Tibial artery (tissue), 4 donors: ENCODE data around the gene SNX5.

ENCODE experiments used
- DNase-seq, 2 donors: peaks; one replicate each; pipeline ENCODE4 v3.0.0-alpha.2; 2019
- H3K27ac ChIP-seq, 2 donors: fragments of 200-600 bp; sonication (generic) in 1 of 2; 1 replicate in 1 of 2; 2 replicates in 1 of 2; pipeline ENCODE4 v1.5.1; 2018 to 2019; ENCODE audit warnings: mild to moderate bottlenecking in 1 of 2
- H3K27me3 ChIP-seq, 2 donors: fragments of 200-600 bp; sonication (generic) in 1 of 2; one replicate each; pipeline versions ENCODE4 v1.5.1 to v1.6.0; 2016 to 2019
- H3K36me3 ChIP-seq, 3 donors: fragments of 200-600 bp; sonication (generic) in 2 of 3; one replicate each; pipeline ENCODE4 v1.5.1; 2016 to 2019; ENCODE audit warnings: mild to moderate bottlenecking in 2 of 3
- H3K4me1 ChIP-seq, 4 donors: fragments of 200-600 bp; sonication (generic) in 2 of 4; 1 replicate in 3 of 4; 2 replicates in 1 of 4; pipeline ENCODE4 v1.5.1; 2016 to 2019
- H3K4me3 ChIP-seq, 2 donors: fragments of 200-600 bp; sonication (generic) in 1 of 2; 1 replicate in 1 of 2; 2 replicates in 1 of 2; pipeline ENCODE4 v1.5.1; 2018 to 2019; ENCODE audit warnings: mild to moderate bottlenecking in 2 of 2
- H3K9me3 ChIP-seq, 3 donors: fragments of 200-600 bp; sonication (generic) in 1 of 3; one replicate each; pipeline ENCODE4 v1.5.1; 2016 to 2019
- CTCF ChIP-seq, 2 experiments: fragments of 200-600 bp in 1 of 2; fragments of 450-650 bp in 1 of 2; IDR thresholded peaks; one replicate each; pipeline ENCODE4 v1.5.1; 2017 to 2019; ENCODE audit warnings: antibody characterized with exemption in 2 of 2, mild to moderate bottlenecking in 1 of 2, moderate library complexity in 1 of 2
- intact Hi-C: fragments of 100-400 bp; cut with DNase I; formaldehyde crosslinking; loops from one replicate; pipeline ENCODE4 v1.15.0; 2023; ENCODE audit warnings: low total_unique reads

SNX5 gene

DNA sequence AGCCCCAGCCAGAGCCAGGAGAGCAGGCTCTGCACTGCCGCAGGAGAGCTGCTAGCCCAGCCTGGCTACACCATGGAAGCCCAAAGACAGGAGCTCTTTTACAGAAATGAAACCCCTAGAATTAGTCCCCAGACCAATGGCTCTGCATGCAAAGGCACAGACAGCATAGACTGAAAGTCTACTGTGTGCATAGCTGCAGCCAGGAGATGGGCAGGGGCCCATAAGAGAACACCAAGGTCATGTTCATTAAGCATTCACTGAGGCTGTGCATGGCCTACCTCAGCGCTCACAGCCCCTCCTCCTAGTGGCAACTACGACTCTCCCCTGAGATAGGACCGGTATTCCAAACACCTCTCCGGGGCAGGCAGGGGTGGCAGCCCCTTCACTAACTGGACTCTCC, 34.9 kb downstream of the SNX5 start:
- intact Hi-C loops = loop anchor here (10.0 kb wide), 1 partner anchor 429 kb away; no protein-coding TSS in a partner anchor

GRCh38 chr20:17933121-17933520, 35.5 kb downstream of the SNX5 start:
- Histone ChIP-seq H3K4me3 (no peak overlapping the region), H3K27ac (no peak overlapping the region), H3K27me3 (no peaks in the 10 kb centered on the region), H3K4me1 (peaks cover 0 to 35% (median 34%) of the 10 kb centered on the region in 4 donors), H3K36me3 (no peaks in the 10 kb centered on the region), H3K9me3 (no peaks in the 10 kb centered on the region)
- TF ChIP-seq CTCF (IDR thresholded peaks at IDR 0.05) = no peak
- DNase-seq = no peak
- intact Hi-C loops = loop anchor here (10.0 kb wide), 1 partner anchor 428 kb away; no protein-coding TSS in a partner anchor

More for the DNA sequence above, 34.9 kb downstream of the SNX5 start:
- Histone ChIP-seq H3K4me1 (peaks cover 0 to 33% (median 31%) of the 10 kb centered on the region in 4 donors), H3K36me3 (no peaks in the 10 kb centered on the region), H3K4me3 (no peak overlapping the region), H3K27me3 (no peaks in the 10 kb centered on the region), H3K27ac (no peak overlapping the region), H3K9me3 (no peaks in the 10 kb centered on the region)
- no peak for TF ChIP-seq CTCF (IDR thresholded peaks at IDR 0.05)
- DNase-seq = no peak

DNA sequence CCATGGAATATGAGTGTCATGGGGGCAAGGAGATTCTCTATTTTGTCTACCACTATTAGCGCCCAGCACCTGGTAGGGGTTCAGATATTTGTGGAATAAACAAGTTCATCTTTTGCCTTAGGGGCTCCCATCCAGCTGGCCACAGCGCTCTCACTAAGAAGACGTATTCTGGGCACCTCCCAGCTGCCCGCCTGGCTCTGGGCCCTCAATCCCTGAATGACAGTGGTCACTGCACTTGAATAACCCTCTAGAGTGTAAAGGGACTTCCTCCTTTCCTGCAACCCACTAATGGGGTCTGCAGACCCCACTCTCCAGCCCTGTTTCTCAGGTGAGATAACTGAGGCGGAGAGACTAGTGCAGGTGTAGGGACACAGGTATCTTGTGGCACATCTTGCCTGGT, 36.2 kb downstream of the SNX5 start:
- no peak for DNase-seq
- no peak for TF ChIP-seq CTCF (IDR thresholded peaks at IDR 0.05)
- no peaks in the 10 kb centered on the region for H3K27me3 ChIP-seq
- intact Hi-C loops = loop anchor here (10.0 kb wide), 1 partner anchor 428 kb away; no protein-coding TSS in a partner anchor
- H3K36me3 ChIP-seq = no peaks in the 10 kb centered on the region
- no peak overlapping the region for H3K27ac ChIP-seq
- no peaks in the 10 kb centered on the region for H3K9me3 ChIP-seq
- H3K4me1 ChIP-seq = peaks cover 0 to 33% (median 30%) of the 10 kb centered on the region in 4 donors
- no peak overlapping the region for H3K4me3 ChIP-seq

DNA sequence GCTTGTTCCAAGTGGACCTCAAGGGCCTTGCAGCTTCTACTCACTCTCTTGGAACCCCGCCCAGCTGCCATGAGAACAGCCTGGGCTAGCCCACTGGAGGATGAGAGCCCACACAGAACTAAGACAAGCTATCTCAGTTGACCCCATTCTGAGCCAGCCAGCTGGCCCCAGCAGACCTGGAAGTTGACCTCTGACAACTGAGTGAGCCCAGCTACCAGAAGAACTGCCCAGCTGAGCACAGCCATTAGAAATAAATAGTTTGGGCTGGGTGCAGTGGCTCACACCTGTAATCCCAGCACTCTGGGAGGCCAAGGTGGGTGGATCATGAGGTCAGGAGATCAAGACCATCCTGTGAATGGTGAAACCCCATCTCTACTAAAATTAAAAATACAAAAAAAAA, 37.1 kb downstream of the SNX5 start:
- no peak for DNase-seq
- H3K27ac ChIP-seq = no peak overlapping the region
- H3K36me3 ChIP-seq = no peaks in the 10 kb centered on the region
- H3K4me3 ChIP-seq = no peak overlapping the region
- no peaks in the 10 kb centered on the region for H3K27me3 ChIP-seq
- TF ChIP-seq CTCF (IDR thresholded peaks at IDR 0.05) = no peak
- intact Hi-C loops = loop anchor here (10.0 kb wide), 1 partner anchor 427 kb away; no protein-coding TSS in a partner anchor
- H3K4me1 ChIP-seq = peaks cover 0 to 24% (median 21%) of the 10 kb centered on the region in 4 donors
- H3K9me3 ChIP-seq = no peaks in the 10 kb centered on the region

DNA sequence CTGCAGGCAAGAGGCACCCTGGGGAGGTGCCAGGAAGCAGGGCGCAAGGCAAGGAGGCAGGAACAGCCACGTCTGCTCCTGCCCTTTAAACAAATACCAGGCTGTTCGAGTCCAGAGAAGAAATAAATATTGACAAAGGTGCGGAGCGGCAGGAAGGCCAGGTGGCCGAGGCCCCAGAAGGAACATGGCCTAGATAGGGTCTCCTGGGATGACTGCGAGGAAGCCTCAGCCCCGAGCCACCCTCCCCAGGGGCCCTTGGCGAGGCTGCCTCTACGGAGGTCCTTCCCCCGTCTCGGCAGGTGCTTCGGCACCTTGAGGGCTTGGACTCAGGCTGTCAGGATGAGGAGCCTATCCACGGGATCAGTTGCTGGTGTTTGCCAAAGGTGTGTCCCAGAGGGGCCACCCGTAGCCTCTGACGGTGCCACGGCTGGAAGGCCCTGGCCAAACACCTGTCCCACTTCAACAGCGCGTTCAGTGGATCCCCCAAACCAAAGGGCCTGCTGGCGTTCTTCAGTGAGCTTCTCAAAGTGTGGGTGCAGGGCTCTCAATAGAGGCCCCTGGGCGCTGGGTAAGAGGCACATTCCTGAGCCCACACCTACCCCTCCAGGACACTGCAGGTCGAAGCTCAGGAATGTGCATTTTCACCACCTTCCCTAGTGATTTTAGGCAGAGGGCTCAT, 39.8 kb downstream of the SNX5 start:
- peaks cover 0 to 20% (median 16%) of the 10 kb centered on the region in 4 donors for H3K4me1 ChIP-seq
- DNase-seq = no peak
- peak overlapping the region; percentile 47 to 55 for H3K27ac ChIP-seq
- H3K9me3 ChIP-seq = no peaks in the 10 kb centered on the region
- no peak overlapping the region for H3K4me3 ChIP-seq
- no peak for TF ChIP-seq CTCF (IDR thresholded peaks at IDR 0.05)
- no peaks in the 10 kb centered on the region for H3K36me3 ChIP-seq
- H3K27me3 ChIP-seq = no peaks in the 10 kb centered on the region
- intact Hi-C loops = no loop called here
